ENCODE measurements around the gene EFCAB7. TPM values are rescaled to one million over a fixed set of nuclear protein-coding genes. Genes with fewer than 3 reads are reported as not detected.

Gene EFCAB7
- total and polyA plus RNA-seq, 2 experiments from 2014 or later: 4.2 to 4.9 TPM

- TF ChIP-seq ZNF462 (CRISPR knock-in tag; IDR thresholded peaks at IDR 0.05): no peak
- no peak for TF ChIP-seq ZNF114 (CRISPR knock-in tag; IDR thresholded peaks at IDR 0.05)
- TF ChIP-seq CTCF (conservative IDR thresholded peaks at IDR 0.05; ENCODE audit: low read depth in 2 of 2): no peak
- no peak for TF ChIP-seq NANOG (IDR thresholded peaks at IDR 0.05; ENCODE audit: borderline replicate concordance)
- TF ChIP-seq ZNF331 (CRISPR knock-in tag; IDR thresholded peaks at IDR 0.05; ENCODE audit: low read depth): no peak
- no peak for TF ChIP-seq STAT1 (IDR thresholded peaks at IDR 0.05; ENCODE audit: unreplicated experiment)
Measured at GRCh38 chr1:63524201-63524600, 876 bp downstream of the EFCAB7 start (continued).

GRCh38 chr1:63532727-63533126 is 9.4 kb downstream of the EFCAB7 start:
- Histone ChIP-seq H3F3A (replicated peaks; ENCODE audit: low read depth) (no peaks in the 10 kb centered on the region), H3K27me3 (ENCODE audit: insufficient read depth) (no peaks in the 10 kb centered on the region), H3K4me2 (no peak overlapping the region), H3K36me3 (ENCODE audit: insufficient read depth) (no peaks in the 10 kb centered on the region), H3K79me2 (replicated peaks; ENCODE audit: insufficient read depth) (no peaks in the 10 kb centered on the region), H3K9me2 (ENCODE audit: insufficient read depth) (no peaks in the 10 kb centered on the region), H2AFZ (no peak overlapping the region), H3K4me3 (no peak overlapping the region), H3K4me1 (ENCODE audit: insufficient read depth) (0 out of 2 replicates have a peak, but pooled peaks cover 4% of the 10 kb centered on the region), H4K20me1 (replicated peaks; ENCODE audit: insufficient read depth) (no peaks in the 10 kb centered on the region), H3K27ac (ENCODE audit: low read depth) (no peak overlapping the region)
- Mint-ChIP-seq H3K4me3 (no peak overlapping the region), H3K27ac (no peak overlapping the region), H3K9me3 (no peaks in the 10 kb centered on the region), H3K27me3 (ENCODE audit: insufficient read depth, low read depth, poor library complexity) (no peaks in the 10 kb centered on the region), H3K36me3 (ENCODE audit: low read depth) (no peaks in the 10 kb centered on the region; the same call in 2 of the 3 replicates), H3K4me1 (peaks cover 9% of the 10 kb centered on the region; the same call in 2 of the 3 replicates)
- ATAC-seq (no peak), DNase-seq (ENCODE audit: low spot score) (no peak)
- no peak for TF ChIP-seq CTCF (conservative IDR thresholded peaks at IDR 0.05; ENCODE audit: low read depth in 2 of 2)
- TF ChIP-seq STAT1 (IDR thresholded peaks at IDR 0.05; ENCODE audit: unreplicated experiment): no peak
- no peak for TF ChIP-seq NANOG (IDR thresholded peaks at IDR 0.05; ENCODE audit: borderline replicate concordance)
- no peak for TF ChIP-seq ZNF331 (CRISPR knock-in tag; IDR thresholded peaks at IDR 0.05; ENCODE audit: low read depth)
- TF ChIP-seq JUNB (IDR thresholded peaks at IDR 0.05; ENCODE audit: unreplicated experiment): no peak
- TF ChIP-seq CREB1 (CRISPR knock-in tag; IDR thresholded peaks at IDR 0.05; ENCODE audit: low read depth): no peak
- TF ChIP-seq REST (IDR thresholded peaks at IDR 0.05; ENCODE audit: unreplicated experiment): no peak
- TF ChIP-seq ZNF114 (CRISPR knock-in tag; IDR thresholded peaks at IDR 0.05): no peak
- no peak for TF ChIP-seq POLR2AphosphoS5 (IDR thresholded peaks at IDR 0.05; ENCODE audit: low read depth)

All from GM23338 (cell line).